ENCODE measurements around the gene PON2.
"Not testable (repeated sequence)": the region's sequence is repeated elsewhere in the genome, so short reads cannot be mapped to it uniquely, and the experiment has no call there.

The PON2 gene

DNA sequence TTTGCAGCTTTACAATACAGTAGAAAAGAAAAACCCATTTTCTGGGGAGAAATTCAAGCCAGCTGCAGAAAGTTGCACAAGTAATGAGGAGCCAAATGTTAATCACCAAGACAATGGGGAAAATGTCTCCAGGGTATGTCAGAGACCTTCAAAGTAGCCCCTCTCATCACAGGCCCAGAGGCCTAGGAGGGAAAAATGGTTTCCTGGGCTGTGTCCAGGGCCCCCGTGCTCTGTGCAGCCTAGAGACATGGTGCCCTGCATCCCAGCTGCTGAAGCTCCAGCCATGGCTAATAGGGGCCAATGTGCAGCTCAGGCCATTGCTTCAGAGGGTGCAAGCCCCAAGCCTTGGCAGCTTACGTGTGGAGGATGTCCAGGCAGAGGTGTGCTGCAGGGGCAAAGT lies 25.8 kb upstream of the PON2 start:
- not testable (repeated sequence) for H3K27ac ChIP-seq (replicated peaks; ENCODE audit: low read length); H4K91ac ChIP-seq (ENCODE audit: low read depth, low read length, poor library complexity); H3K4me2 ChIP-seq (ENCODE audit: insufficient read depth, low read length, poor library complexity, severe bottlenecking); H3K4ac ChIP-seq (ENCODE audit: low read length); H3K23ac ChIP-seq (ENCODE audit: low read depth, low read length, poor library complexity); H3K79me1 ChIP-seq (ENCODE audit: low read depth, low read length); H3K9ac ChIP-seq (ENCODE audit: low read depth, low read length, poor library complexity); H3K27me3 ChIP-seq (ENCODE audit: control insufficient read depth in 3 of 3, insufficient read depth in 3 of 3, low read depth in 1 of 3, low read length in 3 of 3); H3K4me1 ChIP-seq (ENCODE audit: control insufficient read depth in 2 of 2, insufficient read depth in 1 of 2, low read depth in 1 of 2, low read length in 2 of 2); H4K8ac ChIP-seq (ENCODE audit: low read depth, low read length); H2AFZ ChIP-seq (ENCODE audit: low read length); H2BK12ac ChIP-seq (ENCODE audit: low read length); DNase-seq (ENCODE audit: low spot score); H3K14ac ChIP-seq (ENCODE audit: low read length); H2AK5ac ChIP-seq (ENCODE audit: low read depth, low read length); H2BK120ac ChIP-seq (ENCODE audit: low read depth, low read length); H2BK15ac ChIP-seq (ENCODE audit: low read length); H3K36me3 ChIP-seq (replicated peaks in 1 of 2; ENCODE audit: control insufficient read depth in 2 of 2, insufficient read depth in 2 of 2, low read length in 2 of 2)
- peak overlapping the region; percentile 66 for H2BK5ac ChIP-seq (ENCODE audit: low read length)
- H3K4me3 ChIP-seq (ENCODE audit: low read length in 2 of 2) = peak overlapping the region in 1 of 2 donors; percentile 40
- H3K18ac ChIP-seq (ENCODE audit: low read length) = peak overlapping the region; percentile 48
- peaks cover 6 to 57% of the 10 kb centered on the region in 2 donors for H3K9me3 ChIP-seq (replicated peaks in 1 of 2; ENCODE audit: control insufficient read depth in 2 of 2, insufficient read depth in 1 of 2, low read depth in 1 of 2, low read length in 2 of 2)
- WGBS, 2 donors (ENCODE audit: extremely low coverage in 2 of 2, insufficient read length in 2 of 2, insufficient replicate concordance in 1 of 2) = no CpG with 5 or more reads among the region's 2 CpGs

DNA sequence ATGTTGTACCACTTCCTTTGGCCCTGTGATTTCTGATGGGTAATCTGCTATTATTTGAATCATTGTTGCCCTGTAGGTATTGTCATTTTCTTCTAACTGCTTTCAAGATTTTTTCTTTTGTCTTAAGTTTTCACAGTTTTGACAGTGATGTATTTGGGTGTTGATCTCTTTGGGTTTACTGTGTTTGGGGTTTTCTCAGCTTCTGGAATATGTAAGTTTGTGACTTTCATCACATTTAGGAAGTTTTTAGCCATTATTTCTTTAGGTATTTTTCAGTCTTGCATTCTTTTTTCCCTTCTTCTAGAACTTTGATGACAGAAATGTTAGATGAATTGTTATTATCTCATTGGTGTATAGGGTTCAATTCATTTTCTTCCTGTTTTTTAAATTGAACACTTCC lies 23.1 kb upstream of the PON2 start:
- Histone ChIP-seq H3K18ac (ENCODE audit: low read length) (no peak overlapping the region), H2AK5ac (ENCODE audit: low read depth, low read length) (no peak overlapping the region), H3K27me3 (ENCODE audit: control insufficient read depth in 3 of 3, insufficient read depth in 3 of 3, low read depth in 1 of 3, low read length in 3 of 3) (no peaks in the 10 kb centered on the region), H3K9me3 (replicated peaks in 1 of 2; ENCODE audit: control insufficient read depth in 2 of 2, insufficient read depth in 1 of 2, low read depth in 1 of 2, low read length in 2 of 2) (peaks cover 6 to 56% of the 10 kb centered on the region in 2 donors), H3K79me1 (ENCODE audit: low read depth, low read length) (no peaks in the 10 kb centered on the region), H4K8ac (ENCODE audit: low read depth, low read length) (no peak overlapping the region), H2AFZ (ENCODE audit: low read length) (no peak overlapping the region), H4K91ac (ENCODE audit: low read depth, low read length, poor library complexity) (no peak overlapping the region), H3K23ac (ENCODE audit: low read depth, low read length, poor library complexity) (no peak overlapping the region), H3K36me3 (replicated peaks in 1 of 2; ENCODE audit: control insufficient read depth in 2 of 2, insufficient read depth in 2 of 2, low read length in 2 of 2) (peaks cover 0 to 2% of the 10 kb centered on the region in 2 donors), H3K4ac (ENCODE audit: low read length) (no peak overlapping the region), H2BK12ac (ENCODE audit: low read length) (no peak overlapping the region), H3K4me2 (ENCODE audit: insufficient read depth, low read length, poor library complexity, severe bottlenecking) (no peak overlapping the region), H3K4me3 (ENCODE audit: low read length in 2 of 2) (no peak overlapping the region), H3K27ac (replicated peaks; ENCODE audit: low read length) (no peak overlapping the region), H3K4me1 (ENCODE audit: control insufficient read depth in 2 of 2, insufficient read depth in 1 of 2, low read depth in 1 of 2, low read length in 2 of 2) (no peaks in the 10 kb centered on the region), H3K14ac (ENCODE audit: low read length) (no peak overlapping the region), H2BK120ac (ENCODE audit: low read depth, low read length) (no peak overlapping the region), H2BK5ac (ENCODE audit: low read length) (no peak overlapping the region), H3K9ac (ENCODE audit: low read depth, low read length, poor library complexity) (no peak overlapping the region), H2BK15ac (ENCODE audit: low read length) (no peak overlapping the region)
- DNase-seq (ENCODE audit: low spot score) = no peak

DNA sequence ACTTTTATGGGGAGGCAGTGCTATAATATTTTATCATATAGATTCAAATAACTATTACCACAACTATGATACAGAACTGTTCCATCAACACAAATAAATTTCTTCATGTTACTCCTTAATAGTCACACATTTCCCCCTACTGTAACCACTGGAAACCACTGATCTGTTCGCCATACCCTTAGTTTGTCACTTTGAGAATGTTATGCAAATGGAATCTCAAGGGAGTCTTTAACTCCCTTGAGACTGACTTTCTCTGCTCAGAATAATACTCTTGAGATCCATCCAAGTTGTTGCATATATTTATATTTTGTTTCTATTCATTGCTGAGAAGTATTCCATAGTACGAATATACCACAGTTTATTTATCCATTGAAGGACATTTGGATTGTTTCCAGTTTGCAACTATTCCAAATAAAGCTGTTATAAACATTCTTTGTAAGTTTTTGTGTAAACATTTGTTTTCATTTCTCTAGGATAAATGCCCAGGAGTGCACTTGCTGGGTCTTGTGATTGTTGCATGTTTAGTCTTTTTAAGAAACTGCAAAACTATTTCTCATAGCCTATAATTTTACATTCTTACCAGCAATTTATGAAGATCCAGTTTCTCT lies 19.7 kb upstream of the PON2 start:
- Histone ChIP-seq H3K9ac (ENCODE audit: low read depth, low read length, poor library complexity) (no peak overlapping the region), H3K4ac (ENCODE audit: low read length) (no peak overlapping the region), H2AK5ac (ENCODE audit: low read depth, low read length) (no peak overlapping the region), H3K36me3 (replicated peaks in 1 of 2; ENCODE audit: control insufficient read depth in 2 of 2, insufficient read depth in 2 of 2, low read length in 2 of 2) (peaks cover 0 to 2% of the 10 kb centered on the region in 2 donors), H4K91ac (ENCODE audit: low read depth, low read length, poor library complexity) (no peak overlapping the region), H3K4me2 (ENCODE audit: insufficient read depth, low read length, poor library complexity, severe bottlenecking) (no peak overlapping the region), H3K27ac (replicated peaks; ENCODE audit: low read length) (no peak overlapping the region), H3K18ac (ENCODE audit: low read length) (no peak overlapping the region), H3K4me3 (ENCODE audit: low read length in 2 of 2) (no peak overlapping the region), H3K4me1 (ENCODE audit: control insufficient read depth in 2 of 2, insufficient read depth in 1 of 2, low read depth in 1 of 2, low read length in 2 of 2) (peaks cover 0 to 9% of the 10 kb centered on the region in 2 donors), H2BK5ac (ENCODE audit: low read length) (no peak overlapping the region), H3K27me3 (ENCODE audit: control insufficient read depth in 3 of 3, insufficient read depth in 3 of 3, low read depth in 1 of 3, low read length in 3 of 3) (no peaks in the 10 kb centered on the region), H2BK120ac (ENCODE audit: low read depth, low read length) (no peak overlapping the region), H2BK12ac (ENCODE audit: low read length) (no peak overlapping the region), H2BK15ac (ENCODE audit: low read length) (no peak overlapping the region), H4K8ac (ENCODE audit: low read depth, low read length) (no peak overlapping the region), H3K79me1 (ENCODE audit: low read depth, low read length) (no peaks in the 10 kb centered on the region), H3K14ac (ENCODE audit: low read length) (no peak overlapping the region), H2AFZ (ENCODE audit: low read length) (no peak overlapping the region), H3K23ac (ENCODE audit: low read depth, low read length, poor library complexity) (no peak overlapping the region), H3K9me3 (replicated peaks in 1 of 2; ENCODE audit: control insufficient read depth in 2 of 2, insufficient read depth in 1 of 2, low read depth in 1 of 2, low read length in 2 of 2) (peaks cover 3 to 28% of the 10 kb centered on the region in 2 donors)
- DNase-seq (ENCODE audit: low spot score) = no peak
- no CpG with 5 or more reads among the region's 2 CpGs for WGBS, 2 donors (ENCODE audit: extremely low coverage in 2 of 2, insufficient read length in 2 of 2, insufficient replicate concordance in 1 of 2)

DNA sequence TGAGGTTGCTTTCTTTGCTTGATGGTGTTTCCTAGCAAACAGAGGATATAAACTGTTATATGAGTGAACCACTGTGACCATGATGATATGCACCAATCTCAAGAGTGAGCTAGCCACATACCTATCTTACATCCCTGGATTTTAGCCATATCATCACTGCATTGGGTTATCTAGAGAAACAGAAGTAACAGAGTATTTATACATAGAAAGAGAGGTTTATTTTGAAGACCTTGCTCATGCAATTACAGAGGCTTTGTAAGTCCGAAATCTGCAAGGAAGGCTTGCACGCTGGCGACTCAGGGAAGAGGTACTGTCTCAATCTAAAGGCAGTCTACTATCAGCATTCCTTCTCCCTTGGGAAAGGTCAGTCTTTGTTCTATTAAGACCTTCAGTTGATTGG lies 11.8 kb upstream of the PON2 start:
- Histone ChIP-seq H3K4me2 (ENCODE audit: insufficient read depth, low read length, poor library complexity, severe bottlenecking) (no peak overlapping the region), H3K79me1 (ENCODE audit: low read depth, low read length) (no peaks in the 10 kb centered on the region), H4K8ac (ENCODE audit: low read depth, low read length) (no peak overlapping the region), H3K9ac (ENCODE audit: low read depth, low read length, poor library complexity) (no peak overlapping the region), H2BK120ac (ENCODE audit: low read depth, low read length) (no peak overlapping the region), H3K9me3 (replicated peaks in 1 of 2; ENCODE audit: control insufficient read depth in 2 of 2, insufficient read depth in 1 of 2, low read depth in 1 of 2, low read length in 2 of 2) (no peaks in the 10 kb centered on the region), H2AK5ac (ENCODE audit: low read depth, low read length) (no peak overlapping the region), H3K27me3 (ENCODE audit: control insufficient read depth in 3 of 3, insufficient read depth in 3 of 3, low read depth in 1 of 3, low read length in 3 of 3) (no peaks in the 10 kb centered on the region), H3K14ac (ENCODE audit: low read length) (no peak overlapping the region), H2BK15ac (ENCODE audit: low read length) (no peak overlapping the region), H3K23ac (ENCODE audit: low read depth, low read length, poor library complexity) (no peak overlapping the region), H2AFZ (ENCODE audit: low read length) (peak overlapping the region; percentile 11), H3K4me3 (ENCODE audit: low read length in 2 of 2) (no peak overlapping the region), H2BK5ac (ENCODE audit: low read length) (no peak overlapping the region), H3K4ac (ENCODE audit: low read length) (no peak overlapping the region), H3K36me3 (replicated peaks in 1 of 2; ENCODE audit: control insufficient read depth in 2 of 2, insufficient read depth in 2 of 2, low read length in 2 of 2) (no peaks in the 10 kb centered on the region), H3K27ac (replicated peaks; ENCODE audit: low read length) (no peak overlapping the region), H3K4me1 (ENCODE audit: control insufficient read depth in 2 of 2, insufficient read depth in 1 of 2, low read depth in 1 of 2, low read length in 2 of 2) (peaks cover 0 to 3% of the 10 kb centered on the region in 2 donors), H3K18ac (ENCODE audit: low read length) (no peak overlapping the region), H4K91ac (ENCODE audit: low read depth, low read length, poor library complexity) (no peak overlapping the region), H2BK12ac (ENCODE audit: low read length) (no peak overlapping the region)
- no CpG with 5 or more reads among the region's 3 CpGs for WGBS, 2 donors (ENCODE audit: extremely low coverage in 2 of 2, insufficient read length in 2 of 2, insufficient replicate concordance in 1 of 2)
- no peak for DNase-seq (ENCODE audit: low spot score)
